ENCODE measurements around the gene SCN10A. TPM values are rescaled to one million over a fixed set of nuclear protein-coding genes. Genes with fewer than 3 reads are reported as not detected.

The SCN10A gene
- total and polyA plus RNA-seq, 2 of the 13 experiments (the other 11 are each of a cell fraction or from before 2014, with no cell fraction given) = not detected

GRCh38 chr3:38711321-38711720 is 104.7 kb downstream of the SCN10A start (continued):
- TF ChIP-seq ZHX2 (IDR thresholded peaks at IDR 0.05; ENCODE audit: low read depth) (no peak), ZHX2 (CRISPR knock-in tag; IDR thresholded peaks at IDR 0.05; ENCODE audit: borderline replicate concordance) (no peak), ZNF552 (CRISPR knock-in tag; IDR thresholded peaks at IDR 0.05; ENCODE audit: borderline replicate concordance) (no peak), SP140L (CRISPR knock-in tag; IDR thresholded peaks at IDR 0.05; ENCODE audit: borderline replicate concordance) (no peak), ATF5 (CRISPR knock-in tag; IDR thresholded peaks at IDR 0.05; ENCODE audit: low read depth) (no peak), FIP1L1 (IDR thresholded peaks at IDR 0.05; ENCODE audit: borderline replicate concordance, insufficient read depth, low read depth, low read length) (no peak), ZBTB44 (CRISPR knock-in tag; IDR thresholded peaks at IDR 0.05) (no peak), ZNF530 (CRISPR knock-in tag; IDR thresholded peaks at IDR 0.05; ENCODE audit: low read depth) (no peak)

Data from HepG2 (cell line).